ENCODE data around the gene ZNF12.
"Not testable (repeated sequence)": the region's sequence is repeated elsewhere in the genome, so short reads cannot be mapped to it uniquely, and the experiment has no call there.

ZNF12 gene

DNA sequence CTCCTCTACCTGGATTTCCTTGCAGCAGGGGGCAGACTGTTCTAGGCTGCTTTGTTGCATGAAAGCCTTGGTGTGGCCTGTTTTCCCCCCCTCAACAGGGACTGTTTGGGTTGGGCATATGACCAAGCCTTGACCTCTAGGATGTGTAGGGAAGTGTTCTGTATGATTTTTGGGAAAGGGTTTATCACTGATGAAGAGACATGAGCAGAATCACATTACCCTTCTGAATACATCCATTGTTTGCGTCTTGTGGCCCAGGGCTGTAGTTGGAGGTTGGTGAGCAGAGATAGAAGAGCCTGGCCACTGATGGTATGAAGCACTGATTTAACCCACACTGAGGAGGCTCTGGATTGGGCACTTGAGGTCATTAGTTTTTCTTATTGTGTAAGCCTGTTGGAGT is 26.6 kb downstream of the ZNF12 start:
- TF ChIP-seq, protein P1, sequence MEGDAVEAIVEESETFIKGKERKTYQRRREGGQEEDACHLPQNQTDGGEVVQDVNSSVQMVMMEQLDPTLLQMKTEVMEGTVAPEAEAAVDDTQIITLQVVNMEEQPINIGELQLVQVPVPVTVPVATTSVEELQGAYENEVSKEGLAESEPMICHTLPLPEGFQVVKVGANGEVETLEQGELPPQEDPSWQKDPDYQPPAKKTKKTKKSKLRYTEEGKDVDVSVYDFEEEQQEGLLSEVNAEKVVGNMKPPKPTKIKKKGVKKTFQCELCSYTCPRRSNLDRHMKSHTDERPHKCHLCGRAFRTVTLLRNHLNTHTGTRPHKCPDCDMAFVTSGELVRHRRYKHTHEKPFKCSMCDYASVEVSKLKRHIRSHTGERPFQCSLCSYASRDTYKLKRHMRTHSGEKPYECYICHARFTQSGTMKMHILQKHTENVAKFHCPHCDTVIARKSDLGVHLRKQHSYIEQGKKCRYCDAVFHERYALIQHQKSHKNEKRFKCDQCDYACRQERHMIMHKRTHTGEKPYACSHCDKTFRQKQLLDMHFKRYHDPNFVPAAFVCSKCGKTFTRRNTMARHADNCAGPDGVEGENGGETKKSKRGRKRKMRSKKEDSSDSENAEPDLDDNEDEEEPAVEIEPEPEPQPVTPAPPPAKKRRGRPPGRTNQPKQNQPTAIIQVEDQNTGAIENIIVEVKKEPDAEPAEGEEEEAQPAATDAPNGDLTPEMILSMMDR (IDR thresholded peaks at IDR 0.05; ENCODE audit: borderline replicate concordance, control extremely low read depth, extremely low read depth, insufficient read depth, missing control alignments): no peak
- no peak for DNase-seq (ENCODE audit: low spot score)
- in situ Hi-C loops (cut with MboI; ENCODE audit: low sequenced_read_pairs, unreplicated experiment): no loop called here

DNA sequence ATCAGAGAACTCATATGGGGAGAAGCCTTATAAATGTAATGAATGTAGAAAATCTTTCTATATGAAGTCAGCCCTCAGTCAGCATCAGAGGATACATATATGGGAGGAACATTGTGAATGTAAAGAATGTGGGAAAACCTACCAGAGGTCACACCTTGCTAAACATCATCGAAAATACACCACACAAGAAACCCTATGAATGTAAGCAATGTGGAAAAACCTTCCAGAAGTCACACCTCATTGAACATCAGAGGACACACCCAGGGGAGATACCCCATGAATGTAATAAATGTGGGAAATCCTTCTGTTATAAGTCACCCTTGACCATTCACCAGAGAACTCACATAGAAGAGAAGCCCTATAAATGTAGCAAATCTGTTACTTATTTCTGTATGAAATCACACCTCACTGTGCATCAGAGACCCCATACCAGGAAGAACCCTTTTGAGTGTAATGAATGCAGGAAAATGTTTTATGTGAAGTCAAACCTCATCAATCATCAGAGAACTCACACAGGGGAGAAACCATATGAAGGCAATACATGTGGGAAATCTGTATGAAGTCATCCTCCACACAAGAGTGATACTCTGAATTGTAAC is 30.8 kb downstream of the ZNF12 start:
- no peak for DNase-seq (ENCODE audit: low spot score)
- in situ Hi-C loops (cut with MboI; ENCODE audit: low sequenced_read_pairs, unreplicated experiment): no loop called here
- TF ChIP-seq, protein P1 (IDR thresholded peaks at IDR 0.05; ENCODE audit: borderline replicate concordance, control extremely low read depth, extremely low read depth, insufficient read depth, missing control alignments): no peak

DNA sequence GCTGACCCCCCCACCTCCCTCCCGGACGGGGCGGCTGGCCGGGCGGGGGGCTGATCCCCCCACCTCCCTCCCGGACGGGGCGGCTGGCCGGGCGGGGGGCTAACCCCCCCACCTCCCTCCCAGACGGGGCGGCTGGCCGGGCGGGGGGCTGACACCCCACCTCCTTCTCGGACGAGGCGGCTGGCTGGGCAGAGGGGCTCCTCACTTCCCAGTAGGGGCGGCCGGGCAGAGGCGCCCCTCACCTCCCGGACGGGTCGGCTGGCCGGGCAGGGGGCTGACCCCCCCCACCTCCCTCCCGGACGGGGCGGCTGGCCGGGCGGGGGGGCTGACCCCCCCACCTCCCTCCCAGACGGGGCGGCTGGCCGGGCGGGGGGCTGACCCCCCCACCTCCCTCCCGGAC is 35.9 kb downstream of the ZNF12 start:
- in situ Hi-C loops (cut with MboI; ENCODE audit: low sequenced_read_pairs, unreplicated experiment): not testable (repeated sequence)

DNA sequence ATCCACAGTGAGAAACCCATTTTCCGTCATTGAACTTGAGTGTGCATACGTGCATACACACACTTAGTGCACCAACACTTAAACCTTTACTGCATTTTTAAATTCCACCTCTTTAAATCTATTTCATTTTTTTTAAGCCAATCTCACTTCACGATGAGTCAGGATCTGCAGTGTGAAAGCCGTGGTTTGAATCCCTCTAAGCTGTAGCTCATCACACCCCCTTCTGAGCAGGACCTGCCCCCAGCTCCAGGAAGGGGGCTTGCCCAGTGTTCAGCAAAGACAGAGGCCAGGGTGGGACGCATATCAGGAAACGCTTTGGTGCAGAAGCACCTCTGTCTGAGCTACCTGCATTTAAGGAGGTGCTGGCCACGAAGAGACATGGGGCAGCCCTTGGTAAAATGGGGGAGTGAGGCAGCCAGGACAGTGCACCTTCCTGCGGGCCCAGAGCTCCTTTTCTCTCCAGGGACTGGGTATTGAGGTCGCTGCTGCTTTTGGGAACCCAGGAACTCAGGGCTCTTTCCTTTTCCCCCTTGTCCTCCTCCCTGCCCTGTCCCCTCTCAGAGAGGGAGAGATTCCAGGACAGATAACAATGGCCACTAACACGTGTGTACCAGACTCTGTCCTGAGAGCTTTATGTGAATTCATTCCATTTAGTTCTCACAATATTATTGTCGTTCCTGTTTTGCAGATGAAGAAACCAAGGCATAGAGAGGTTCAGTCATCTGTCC is 48.0 kb downstream of the ZNF12 start:
- DNase-seq (ENCODE audit: low spot score): no peak
- TF ChIP-seq, protein P1 (IDR thresholded peaks at IDR 0.05; ENCODE audit: borderline replicate concordance, control extremely low read depth, extremely low read depth, insufficient read depth, missing control alignments): no peak
- in situ Hi-C loops (cut with MboI; ENCODE audit: low sequenced_read_pairs, unreplicated experiment): no loop called here

More for the DNA sequence above, 35.9 kb downstream of the ZNF12 start:
- not testable (repeated sequence) for DNase-seq (ENCODE audit: low spot score)

DNA sequence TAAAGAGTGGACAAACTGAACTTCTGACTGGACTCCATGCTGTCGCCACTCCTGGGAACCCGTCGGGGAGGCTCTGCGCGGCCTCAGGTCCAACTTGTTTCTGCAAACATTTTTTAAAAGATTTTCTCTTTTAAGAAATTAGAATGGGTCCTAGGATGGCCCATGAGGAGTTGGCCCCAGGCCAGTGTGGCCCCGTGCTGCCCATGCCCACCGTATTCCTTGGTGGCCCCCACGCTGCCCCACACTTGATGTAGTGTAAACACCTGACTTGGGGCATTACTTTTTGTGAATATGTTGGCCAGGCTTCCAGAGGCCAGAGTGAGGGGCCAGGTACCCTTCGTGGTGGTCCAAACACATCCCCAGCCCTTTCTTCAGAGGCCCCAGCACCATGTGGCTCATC is 50.3 kb downstream of the ZNF12 start:
- in situ Hi-C loops (cut with MboI; ENCODE audit: low sequenced_read_pairs, unreplicated experiment): no loop called here

DNA sequence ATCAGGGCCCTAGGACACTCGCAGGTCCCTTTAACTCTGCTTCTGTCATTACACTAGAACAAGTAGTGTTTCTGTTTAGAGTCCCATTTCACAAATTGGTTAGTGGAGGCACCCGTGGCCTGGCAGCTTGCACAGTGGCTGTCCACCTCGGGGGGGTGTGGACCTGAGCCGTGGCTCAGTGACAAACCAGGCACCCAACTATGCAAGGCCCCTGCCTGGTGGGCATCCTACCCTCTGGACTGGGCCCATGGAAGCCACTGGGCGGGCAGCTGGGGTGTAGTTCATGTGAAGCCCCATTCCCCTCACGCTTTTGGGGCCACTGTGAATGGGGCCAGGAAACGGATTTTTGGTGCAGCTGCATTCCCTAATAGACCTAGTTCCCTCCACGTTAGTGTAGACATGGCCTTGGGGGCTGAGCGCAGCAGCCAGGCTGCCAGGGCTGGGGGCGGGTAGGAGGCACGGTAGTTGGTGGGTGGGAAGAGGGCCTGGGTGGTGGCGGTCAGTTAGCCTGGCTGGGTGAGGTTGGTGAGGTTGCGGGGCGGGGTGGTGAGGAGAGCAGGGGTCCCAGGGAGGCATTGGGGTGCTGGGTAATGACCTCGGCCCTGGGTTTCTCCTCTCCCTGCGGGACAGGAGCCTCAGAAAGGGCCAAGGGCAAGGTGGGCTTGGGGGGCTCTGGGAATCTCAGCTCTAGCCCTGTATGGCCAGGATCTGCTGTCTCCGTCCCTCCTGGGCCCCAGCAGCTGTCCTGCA is 50.9 kb downstream of the ZNF12 start:
- TF ChIP-seq, protein P1 (IDR thresholded peaks at IDR 0.05; ENCODE audit: borderline replicate concordance, control extremely low read depth, extremely low read depth, insufficient read depth, missing control alignments): no peak
- DNase-seq (ENCODE audit: low spot score): peak; percentile 37
- in situ Hi-C loops (cut with MboI; ENCODE audit: low sequenced_read_pairs, unreplicated experiment): no loop called here

More for the DNA sequence above, 50.3 kb downstream of the ZNF12 start:
- no peak for DNase-seq (ENCODE audit: low spot score)
- TF ChIP-seq, protein P1 (IDR thresholded peaks at IDR 0.05; ENCODE audit: borderline replicate concordance, control extremely low read depth, extremely low read depth, insufficient read depth, missing control alignments): no peak
